Fibroblast of lung (primary cell): ENCODE results near the gene MAPK9. TPM values are rescaled to one million over a fixed set of nuclear protein-coding genes. Genes with fewer than 3 reads are reported as not detected.

Source experiments
- DNase-seq, 2 donors: peaks; one replicate each; pipeline versions ENCODE4 v3.0.0 to v3.0.0-alpha.2; 2010; ENCODE audit warnings: low read depth in 2 of 2
- H2AFZ ChIP-seq: 2 replicates; pipeline ENCODE4 v1.5.1; 2012; ENCODE audit warnings: low read length, control low read depth, inconsistent platforms
- H3K27ac ChIP-seq: 2 replicates; pipeline ENCODE4 v1.5.1; 2011; ENCODE audit warnings: low read length, control low read depth; ENCODE audit not compliant: insufficient read depth
- H3K27me3 ChIP-seq: 2 replicates; pipeline ENCODE4 v1.5.1; 2011; ENCODE audit warnings: mild to moderate bottlenecking, low read length; ENCODE audit not compliant: control insufficient read depth, insufficient read depth
- H3K36me3 ChIP-seq: 2 replicates; pipeline ENCODE4 v1.5.1; 2011; ENCODE audit warnings: low read length; ENCODE audit not compliant: control insufficient read depth, insufficient read depth
- H3K4me1 ChIP-seq: 2 replicates; pipeline ENCODE4 v1.5.1; 2011; ENCODE audit warnings: low read length; ENCODE audit not compliant: control insufficient read depth, insufficient read depth; ENCODE audit errors: extremely low read depth
- H3K4me2 ChIP-seq: 2 replicates; pipeline ENCODE4 v1.5.1; 2011; ENCODE audit warnings: low read length, control low read depth; ENCODE audit not compliant: insufficient read depth; ENCODE audit errors: extremely low read depth
- H3K4me3 ChIP-seq, 4 experiments: fragments of 200-600 bp in 1 of 4; sonication (generic) in 1 of 4; replicated peaks in 1 of 4; 2 replicates each; pipeline ENCODE4 v1.5.1; 2011 to 2016; ENCODE audit warnings: low read length in 4 of 4, low read depth in 3 of 4, mild to moderate bottlenecking in 3 of 4, control low read depth in 2 of 4, inconsistent platforms in 1 of 4, mixed read lengths in 1 of 4; ENCODE audit not compliant: insufficient read depth in 1 of 4; ENCODE audit errors: control extremely low read depth in 1 of 4
- H3K79me2 ChIP-seq: 2 replicates; pipeline ENCODE4 v1.5.1; 2012; ENCODE audit warnings: mild to moderate bottlenecking, low read length, inconsistent platforms; ENCODE audit not compliant: control insufficient read depth, insufficient read depth
- H3K9ac ChIP-seq: 2 replicates; pipeline ENCODE4 v1.5.1; 2011; ENCODE audit warnings: mild to moderate bottlenecking, low read length, control low read depth; ENCODE audit not compliant: insufficient read depth
- H3K9me3 ChIP-seq: 2 replicates; pipeline ENCODE4 v1.5.1; 2012; ENCODE audit warnings: low read depth, low read length; ENCODE audit not compliant: control insufficient read depth, insufficient read depth
- H4K20me1 ChIP-seq: 2 replicates; pipeline ENCODE4 v1.5.1; 2011; ENCODE audit warnings: low read length; ENCODE audit not compliant: control insufficient read depth, insufficient read depth; ENCODE audit errors: extremely low read depth
- EZH2 ChIP-seq: IDR thresholded peaks from 2 replicates; pipeline ENCODE4 v1.5.1; 2012; ENCODE audit warnings: low read length, control low read depth, mild to moderate bottlenecking; ENCODE audit errors: missing control alignments
- polyA plus RNA-seq, 2 donors: library from polyadenylated mRNA; depleted of rRNA in 1 of 2; stranded (reverse) in 1 of 2; unstranded in 1 of 2; fragments of >200 nt; gene quantifications; 2 replicates each; pipeline ENCODE4 v1.2.1, GENCODE V29; 2011 to 2012; ENCODE audit warnings: missing spikeins in 1 of 2
- total RNA-seq: library from RNA; depleted of rRNA; stranded (reverse); fragments of >200 nt; gene quantifications from 2 replicates; pipeline ENCODE4 v1.2.1, GENCODE V29; 2014
- TF ChIP-seq, protein P1 (sequence below), 2 donors: IDR thresholded peaks in 1 of 2; conservative IDR thresholded peaks in 1 of 2; 1 replicate in 1 of 2; 2 replicates in 1 of 2; pipeline ENCODE4 v1.5.1; 2011 to 2012; ENCODE audit warnings: low read length in 2 of 2, control low read depth in 1 of 2, inconsistent platforms in 1 of 2, low read depth in 1 of 2, mild to moderate bottlenecking in 1 of 2

The MAPK9 gene
- total and polyA plus RNA-seq, 2 donors (not counting 1 experiment from before 2014, with no cell fraction given): 27.6 to 36.8 TPM

DNA sequence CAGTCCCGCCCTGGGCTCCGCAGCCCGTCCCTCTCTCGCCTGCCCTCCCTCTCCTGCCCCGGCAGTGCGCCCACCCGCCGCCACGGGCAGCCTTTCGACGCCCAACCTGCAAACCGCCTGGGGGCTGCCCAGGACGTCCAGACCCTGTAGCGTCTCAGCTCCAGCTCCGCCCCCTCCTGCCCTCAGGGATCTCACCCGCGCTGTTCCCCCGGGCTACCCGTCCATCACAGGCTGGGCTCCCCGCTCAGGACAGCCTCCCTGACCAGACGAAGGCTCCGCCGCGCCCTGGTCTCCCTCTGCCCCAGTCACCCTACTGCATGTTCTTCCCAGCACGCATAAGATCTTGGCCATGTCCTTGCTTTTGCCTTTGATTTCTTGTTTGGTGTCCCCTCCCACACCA lies 84.3 kb downstream of the MAPK9 start:
- Histone ChIP-seq H3K27ac (no peak overlapping the region), H2AFZ (no peak overlapping the region), H3K9ac (no peak overlapping the region), H4K20me1 (no peaks in the 10 kb centered on the region), H3K4me2 (no peak overlapping the region), H3K4me1 (no peaks in the 10 kb centered on the region), H3K9me3 (no peaks in the 10 kb centered on the region), H3K27me3 (peaks cover 10% of the 10 kb centered on the region), H3K79me2 (no peaks in the 10 kb centered on the region), H3K4me3 (no peak overlapping the region), H3K36me3 (no peaks in the 10 kb centered on the region)
- DNase-seq: no peak
- TF ChIP-seq, protein P1, sequence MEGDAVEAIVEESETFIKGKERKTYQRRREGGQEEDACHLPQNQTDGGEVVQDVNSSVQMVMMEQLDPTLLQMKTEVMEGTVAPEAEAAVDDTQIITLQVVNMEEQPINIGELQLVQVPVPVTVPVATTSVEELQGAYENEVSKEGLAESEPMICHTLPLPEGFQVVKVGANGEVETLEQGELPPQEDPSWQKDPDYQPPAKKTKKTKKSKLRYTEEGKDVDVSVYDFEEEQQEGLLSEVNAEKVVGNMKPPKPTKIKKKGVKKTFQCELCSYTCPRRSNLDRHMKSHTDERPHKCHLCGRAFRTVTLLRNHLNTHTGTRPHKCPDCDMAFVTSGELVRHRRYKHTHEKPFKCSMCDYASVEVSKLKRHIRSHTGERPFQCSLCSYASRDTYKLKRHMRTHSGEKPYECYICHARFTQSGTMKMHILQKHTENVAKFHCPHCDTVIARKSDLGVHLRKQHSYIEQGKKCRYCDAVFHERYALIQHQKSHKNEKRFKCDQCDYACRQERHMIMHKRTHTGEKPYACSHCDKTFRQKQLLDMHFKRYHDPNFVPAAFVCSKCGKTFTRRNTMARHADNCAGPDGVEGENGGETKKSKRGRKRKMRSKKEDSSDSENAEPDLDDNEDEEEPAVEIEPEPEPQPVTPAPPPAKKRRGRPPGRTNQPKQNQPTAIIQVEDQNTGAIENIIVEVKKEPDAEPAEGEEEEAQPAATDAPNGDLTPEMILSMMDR (conservative IDR thresholded peaks at IDR 0.05 in 1 of 2, IDR thresholded peaks at IDR 0.05 in 1 of 2; ENCODE audit: low read depth in 1 of 2, low read length in 2 of 2): no peak
- TF ChIP-seq EZH2: no peak

- Histone ChIP-seq H3K4me1 (no peaks in the 10 kb centered on the region), H3K9me3 (no peaks in the 10 kb centered on the region), H3K79me2 (no peaks in the 10 kb centered on the region), H3K9ac (no peak overlapping the region), H2AFZ (no peak overlapping the region), H3K4me3 (no peak overlapping the region), H3K36me3 (no peaks in the 10 kb centered on the region), H3K4me2 (no peak overlapping the region), H3K27me3 (peaks cover 10% of the 10 kb centered on the region), H4K20me1 (no peaks in the 10 kb centered on the region), H3K27ac (no peak overlapping the region)
- no peak for DNase-seq
- no peak for TF ChIP-seq EZH2
- TF ChIP-seq, protein P1 (conservative IDR thresholded peaks at IDR 0.05 in 1 of 2, IDR thresholded peaks at IDR 0.05 in 1 of 2; ENCODE audit: low read depth in 1 of 2, low read length in 2 of 2): no peak
These were observed 84.9 kb downstream of the MAPK9 start for GRCh38 chr5:180206993-180207392.

DNA sequence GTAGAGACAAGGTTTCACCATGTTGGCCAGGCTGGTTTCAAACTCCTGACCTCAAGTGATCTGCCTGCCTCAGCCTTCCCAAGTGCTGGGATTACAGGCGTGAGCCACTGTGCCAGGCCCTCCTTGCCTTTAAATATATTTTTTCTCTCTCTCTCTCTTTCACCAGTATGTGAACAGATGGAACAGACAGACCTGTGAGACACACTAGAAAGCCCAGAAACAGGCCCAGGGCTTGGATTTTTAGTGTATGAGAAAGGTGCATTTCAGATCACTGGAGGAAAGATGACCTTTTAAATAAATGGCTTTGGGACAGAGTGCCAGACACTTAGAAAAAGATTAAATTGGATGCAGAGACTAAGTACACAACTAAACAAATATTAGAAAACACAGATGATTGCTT lies 86.0 kb downstream of the MAPK9 start:
- Histone ChIP-seq H3K27me3 (peaks cover 10% of the 10 kb centered on the region), H3K27ac (no peak overlapping the region), H3K36me3 (no peaks in the 10 kb centered on the region), H3K9ac (no peak overlapping the region), H3K4me3 (no peak overlapping the region), H3K4me2 (no peak overlapping the region), H2AFZ (no peak overlapping the region), H3K4me1 (no peaks in the 10 kb centered on the region), H4K20me1 (no peaks in the 10 kb centered on the region), H3K9me3 (no peaks in the 10 kb centered on the region), H3K79me2 (no peaks in the 10 kb centered on the region)
- no peak for TF ChIP-seq EZH2
- TF ChIP-seq, protein P1 (conservative IDR thresholded peaks at IDR 0.05 in 1 of 2, IDR thresholded peaks at IDR 0.05 in 1 of 2; ENCODE audit: low read depth in 1 of 2, low read length in 2 of 2): no peak
- DNase-seq: no peak
